H54 (cell line): ENCODE measurements around the gene RARS2.
"Not testable (repeated sequence)": the region's sequence is repeated elsewhere in the genome, so short reads cannot be mapped to it uniquely, and the experiment has no call there.

Experiments used
- DNase-seq: peaks from one replicate; pipeline ENCODE4 v3.0.0; 2011; ENCODE audit warnings: low spot score, mixed read lengths; ENCODE audit not compliant: insufficient read length
- FAIRE-seq: peaks from 3 replicates; lab custom pipeline; 2011; peaks lifted over from hg19 to GRCh38; lab: Jason Lieb, UNC
- POLR2A ChIP-seq: IDR thresholded peaks from 2 replicates; pipeline ENCODE4 v1.6.1; 2011; ENCODE audit warnings: low read depth, mild to moderate bottlenecking, low read length

RARS2 gene

DNA sequence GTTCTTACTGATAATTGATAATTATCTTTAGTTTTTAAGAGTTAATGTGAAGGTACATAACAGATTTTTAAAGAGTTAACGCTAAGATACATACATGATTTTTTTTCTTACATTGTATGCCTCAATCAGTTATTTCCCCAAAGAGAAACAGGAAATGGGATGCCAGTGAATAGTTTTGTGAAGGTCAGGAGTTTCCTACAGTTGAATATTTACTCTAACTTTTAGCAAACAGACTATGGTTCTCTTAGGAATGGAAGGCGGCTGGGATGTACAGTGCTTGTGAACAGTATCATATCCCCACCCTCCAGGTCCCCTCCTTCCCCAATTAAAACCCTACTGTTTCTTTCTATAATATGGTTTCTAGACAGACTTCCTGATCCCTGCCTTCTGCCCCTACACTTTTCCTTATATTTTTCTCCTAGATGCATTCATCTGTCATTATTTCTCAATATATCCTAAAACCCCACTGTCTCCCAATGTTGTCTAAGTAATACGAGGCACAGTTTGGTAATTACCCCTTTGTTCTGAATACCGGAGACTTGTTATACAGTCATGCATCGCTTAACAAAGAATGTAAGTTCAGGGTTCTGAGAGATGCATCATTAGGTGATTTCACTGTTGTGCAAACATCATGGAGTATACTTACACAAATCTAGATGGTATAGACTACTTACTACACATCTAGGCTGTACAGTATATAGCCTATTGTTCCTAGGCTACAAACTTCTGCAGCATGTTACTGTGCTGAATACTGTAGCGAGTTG lies 87.8 kb downstream of the RARS2 start:
- TF ChIP-seq POLR2A, result no peak
- no peak for DNase-seq
- FAIRE-seq, result no peak

DNA sequence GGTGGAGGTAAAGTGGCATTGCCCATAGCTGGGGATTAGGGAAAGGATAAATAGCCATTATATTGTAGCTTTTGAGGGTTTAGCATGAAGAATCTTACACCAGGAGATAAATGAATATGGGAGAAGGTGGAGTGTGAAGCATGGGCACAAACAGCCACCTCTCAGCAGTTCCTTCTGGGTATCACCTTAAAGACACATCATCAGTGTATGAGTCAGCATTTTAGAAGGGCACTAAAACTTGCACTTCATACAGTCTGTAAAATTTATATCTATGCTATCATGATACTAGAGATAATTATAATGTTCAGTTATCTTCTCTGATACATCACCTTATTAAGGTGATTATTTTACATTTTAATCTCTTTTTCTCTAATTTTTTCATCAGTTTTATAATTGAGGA lies 91.7 kb downstream of the RARS2 start:
- no peak for TF ChIP-seq POLR2A
- peak; percentile 9 for DNase-seq
- FAIRE-seq, result no peak

DNA sequence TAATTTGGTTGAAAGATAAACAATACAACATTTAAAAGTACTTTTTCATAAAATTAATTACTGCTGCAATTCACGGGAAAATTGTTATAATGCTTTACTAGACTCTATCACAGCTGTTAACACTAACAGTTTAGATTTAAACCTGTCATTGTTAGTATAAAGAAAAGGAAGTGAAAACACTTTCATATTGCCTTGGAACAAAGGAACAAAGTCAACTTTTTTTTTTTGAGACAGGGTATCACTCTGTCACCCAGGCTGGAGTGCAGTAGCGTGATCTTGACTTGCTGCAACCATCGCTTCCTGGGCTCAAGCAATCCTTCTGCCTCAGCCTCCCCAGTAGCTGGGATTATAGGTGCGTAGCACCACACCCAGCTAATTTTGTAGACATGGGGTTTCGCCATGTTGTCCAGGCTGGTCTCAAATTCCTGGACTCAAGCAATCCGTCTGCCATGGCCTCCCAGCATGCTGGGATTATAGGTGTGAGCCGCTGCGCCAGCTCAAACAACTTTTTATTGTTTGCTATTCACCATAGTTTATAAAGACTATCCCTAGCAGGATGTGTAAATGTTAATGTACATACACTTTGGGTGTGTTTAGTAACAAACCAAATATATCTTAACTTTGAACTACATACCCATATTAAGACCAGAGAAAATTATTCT lies 94.9 kb downstream of the RARS2 start:
- TF ChIP-seq POLR2A, result no peak
- DNase-seq (no peak), FAIRE-seq (no peak)

DNA sequence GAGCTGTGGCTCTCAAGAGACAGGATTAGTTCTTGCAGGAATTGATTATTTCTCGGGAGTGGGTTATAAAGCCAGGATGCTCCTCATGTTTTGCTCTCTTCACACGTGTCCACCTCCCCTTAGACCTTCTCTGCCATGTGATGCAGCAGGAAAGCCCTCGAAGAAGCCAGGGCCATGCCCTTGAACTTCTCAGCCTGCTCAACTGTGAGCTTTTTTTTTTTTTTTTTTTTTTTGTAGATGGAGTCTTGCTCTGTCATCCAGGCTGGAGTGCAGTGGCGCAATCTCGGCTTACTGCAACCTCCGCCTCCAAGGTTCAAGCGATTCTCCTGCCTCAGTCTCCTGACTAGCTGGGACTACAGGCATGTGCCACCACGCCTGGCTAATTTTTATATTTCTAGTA lies 100.5 kb downstream of the RARS2 start:
- not testable (repeated sequence) for FAIRE-seq, DNase-seq

DNA sequence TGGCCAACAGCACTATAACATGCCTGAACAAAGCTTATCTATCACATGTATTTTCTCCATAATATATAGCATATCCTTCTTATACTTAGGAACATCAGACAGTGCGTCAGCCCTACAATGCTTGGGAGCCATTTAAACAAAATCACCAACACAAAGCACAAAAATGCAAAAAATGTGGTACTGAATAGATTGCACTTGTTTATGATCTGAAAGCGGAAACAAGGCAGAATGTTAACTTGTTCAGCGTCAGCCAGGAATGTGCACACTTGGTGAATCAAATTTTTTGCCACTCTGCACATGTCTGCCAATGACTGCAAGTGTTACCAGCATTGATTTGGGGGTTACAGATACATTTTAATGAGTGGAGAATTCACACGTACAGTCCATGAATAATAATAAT lies 102.2 kb downstream of the RARS2 start:
- no peak for DNase-seq
- TF ChIP-seq POLR2A, result no peak
- no peak for FAIRE-seq

DNA sequence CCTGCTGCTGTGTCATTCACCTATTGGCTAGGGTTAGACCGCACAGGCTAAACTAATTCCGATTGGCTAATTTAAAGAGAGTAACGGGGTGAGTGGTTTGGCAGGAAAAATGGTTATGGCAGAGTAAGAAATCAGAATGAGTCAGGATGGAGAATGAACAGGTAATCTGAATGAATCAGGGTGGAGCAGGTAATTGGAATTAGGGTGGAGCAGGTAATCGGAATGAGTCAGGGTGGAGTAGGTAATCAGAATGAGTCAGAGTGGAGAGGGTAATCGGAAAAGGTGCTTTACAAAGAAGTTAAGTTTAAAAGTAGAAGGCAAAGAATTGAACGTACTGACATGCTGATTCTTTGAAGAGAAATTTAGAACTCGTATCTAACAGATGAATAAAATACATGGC lies 105.3 kb downstream of the RARS2 start:
- TF ChIP-seq POLR2A, result no peak
- DNase-seq (no peak), FAIRE-seq (no peak)

DNA sequence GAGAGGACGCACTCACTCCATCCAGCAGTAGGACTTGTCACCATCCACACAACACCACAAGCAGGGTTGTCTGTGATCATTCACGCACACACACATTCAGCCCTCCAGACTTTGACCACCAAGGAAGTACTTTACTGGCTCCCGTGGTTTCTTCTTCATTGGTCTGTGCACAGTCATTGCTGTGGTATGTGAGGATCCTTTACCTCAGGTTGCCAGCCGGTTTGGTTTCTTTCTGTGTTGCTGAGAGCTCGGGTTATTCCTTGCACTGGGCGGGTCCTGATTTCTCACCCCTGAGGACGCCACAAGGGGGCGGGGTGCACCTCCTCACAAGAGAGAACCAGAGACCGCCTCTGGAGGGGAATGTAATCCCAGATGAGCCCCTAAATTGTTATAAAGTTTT lies 105.9 kb downstream of the RARS2 start:
- no peak for FAIRE-seq
- no peak for TF ChIP-seq POLR2A

DNA sequence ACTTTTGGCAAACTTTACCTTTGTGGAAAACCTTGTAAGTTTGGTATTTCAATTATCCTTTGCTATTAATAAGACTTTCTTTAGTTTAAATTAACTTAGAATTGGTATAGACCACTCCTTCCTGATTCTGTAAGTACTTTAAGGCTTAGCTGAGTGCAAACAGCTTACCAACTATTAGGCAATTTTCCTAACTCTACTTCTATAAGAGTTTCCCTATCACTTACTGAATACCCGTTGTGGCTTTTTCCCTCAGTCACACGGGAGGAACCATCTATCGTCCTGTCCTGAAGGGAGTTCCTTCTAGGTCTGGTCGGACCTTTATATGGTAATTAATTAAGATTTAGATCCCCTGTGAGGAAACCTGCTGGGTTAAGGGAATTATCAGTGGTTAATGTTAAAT lies 107.4 kb downstream of the RARS2 start:
- FAIRE-seq (no peak), DNase-seq (no peak)
- TF ChIP-seq POLR2A, result no peak

More for the DNA sequence above, 105.9 kb downstream of the RARS2 start:
- DNase-seq, result no peak

DNA sequence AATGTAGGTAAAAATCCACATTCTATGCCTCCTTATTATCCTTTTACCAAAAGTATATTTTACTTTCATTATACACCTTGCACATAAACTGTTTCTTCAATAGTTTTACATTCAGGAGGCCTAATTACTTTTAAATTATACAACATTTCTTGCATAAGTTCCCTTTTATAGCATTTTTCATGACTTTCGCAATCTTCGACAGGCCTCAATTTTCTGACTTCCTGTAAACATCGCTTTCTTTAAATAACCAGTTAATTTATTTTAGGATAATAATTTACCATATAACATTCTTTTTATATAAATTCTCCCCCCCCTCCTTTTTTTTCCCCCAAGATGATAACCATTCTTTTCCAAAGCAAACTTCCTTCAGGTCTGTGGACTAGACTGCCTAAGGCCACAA lies 107.9 kb downstream of the RARS2 start:
- no peak for FAIRE-seq
- no peak for TF ChIP-seq POLR2A
- DNase-seq, result no peak

DNA sequence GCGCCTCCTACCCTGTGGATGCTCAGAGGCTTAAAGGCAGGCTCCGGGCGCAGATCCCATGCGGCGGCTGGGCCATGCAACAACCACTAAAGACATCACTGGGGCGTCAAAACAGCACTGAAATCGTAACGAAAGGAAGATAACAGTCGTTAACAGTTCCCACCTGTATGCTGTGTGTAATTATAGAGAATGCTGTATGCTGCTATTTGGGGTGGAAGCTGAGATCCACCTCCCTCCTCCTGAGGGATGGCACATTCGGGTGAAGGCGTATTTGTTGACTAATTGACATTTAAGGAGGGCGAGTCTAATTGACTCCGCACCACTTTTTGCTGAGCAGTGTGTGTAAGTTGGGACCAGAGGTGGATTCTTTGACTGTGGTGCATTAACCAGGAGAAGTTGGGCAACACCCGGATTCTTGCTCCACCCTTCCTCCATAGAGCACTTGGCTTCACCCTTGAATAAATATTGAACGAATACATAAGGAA lies 116.3 kb downstream of the RARS2 start:
- FAIRE-seq, result no peak

DNA sequence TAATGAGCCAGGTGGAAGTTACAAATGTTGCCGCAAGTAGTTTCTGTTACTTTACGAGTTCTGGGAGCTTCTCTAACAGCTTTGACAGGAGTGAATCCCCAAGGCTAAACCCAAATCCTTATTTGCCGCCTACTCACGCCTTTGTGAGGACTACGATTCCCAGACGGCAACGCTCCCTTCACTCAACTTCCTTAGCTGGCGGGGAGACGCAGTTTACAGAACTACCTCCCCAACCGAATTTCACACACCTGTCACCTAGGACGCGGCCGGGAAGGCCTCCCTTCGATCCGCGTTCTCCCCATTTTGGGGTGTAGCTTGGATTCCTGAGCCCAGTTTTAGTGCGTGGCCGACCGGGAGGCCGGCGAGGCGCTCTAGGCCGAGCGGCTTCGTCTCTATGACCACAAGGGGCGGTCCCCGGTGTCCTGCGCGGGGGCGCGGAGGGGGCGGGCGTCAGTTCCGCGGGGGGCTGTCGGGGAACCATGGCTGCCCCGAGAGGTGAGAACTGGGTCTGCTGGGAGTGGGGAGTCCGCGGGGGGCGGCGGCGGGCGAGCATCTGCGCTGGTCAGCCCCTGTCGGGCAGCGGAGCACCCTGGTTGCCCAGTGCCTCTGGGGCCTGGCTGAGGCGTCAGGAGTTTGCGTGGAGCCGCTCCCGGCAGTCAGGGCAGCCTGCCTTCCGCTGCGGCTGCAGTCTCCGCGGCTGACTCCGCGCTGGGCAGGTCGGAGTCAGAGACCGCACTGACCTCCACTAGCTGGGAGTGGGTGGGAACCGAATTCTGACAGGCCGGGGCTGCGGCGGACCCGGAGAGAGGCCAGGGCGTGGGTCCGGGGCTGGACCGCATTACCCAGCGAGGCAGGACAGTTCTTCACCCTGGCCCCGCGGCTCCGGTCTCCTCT lies 117.0 kb downstream of the RARS2 start, which contains the start of gene SLC35A1:
Gene SLC35A1 (plus strand): TSS at position 450 of the 894 bp plus-strand sequence. CDS start 30 bp downstream, at position 480.
- DNase-seq (peak; percentile 66), FAIRE-seq (peak; percentile 95)
- peak; percentile 78 for TF ChIP-seq POLR2A

More for the DNA sequence above, 116.3 kb downstream of the RARS2 start:
- peak; percentile 5 for DNase-seq
- TF ChIP-seq POLR2A, result no peak

DNA sequence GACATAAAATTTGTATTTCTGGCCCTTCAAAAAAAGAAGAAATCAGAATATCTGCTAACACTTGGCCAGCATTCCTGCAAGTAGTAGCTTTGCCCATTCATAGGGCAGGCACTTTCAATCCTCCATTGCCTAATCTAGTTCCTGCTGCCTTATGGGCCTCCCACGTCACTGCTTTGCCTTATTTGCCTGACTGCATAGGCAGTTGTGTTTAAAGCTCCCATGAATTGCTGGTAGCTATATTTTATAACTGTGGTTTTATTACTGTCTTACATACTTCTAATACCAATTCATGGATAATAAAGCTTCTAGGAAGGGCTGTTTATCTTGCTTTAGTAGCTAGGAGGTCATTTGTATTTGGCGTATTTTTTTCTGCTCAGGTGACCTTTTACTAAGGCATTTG lies 124.7 kb downstream of the RARS2 start:
- FAIRE-seq (no peak), DNase-seq (no peak)
- no peak for TF ChIP-seq POLR2A
